OCI-LY1 (cell line): ENCODE results near the gene NPTX1.

Source experiments
- EZH2 ChIP-seq: fragments of 200-600 bp; sonication (generic), shearing (Covaris generic); IDR thresholded peaks from 2 replicates; pipeline ENCODE4 v1.8.0; 2017; ENCODE audit warnings: borderline replicate concordance, mixed run types, mild to moderate bottlenecking, antibody characterized with exemption, low read length, moderate library complexity, mixed read lengths
- TF ChIP-seq, protein P1 (sequence below): fragments of 200-600 bp; sonication (generic), shearing (Covaris generic); IDR thresholded peaks from 2 replicates; pipeline ENCODE4 v1.5.1; 2017; ENCODE audit warnings: mild to moderate bottlenecking, antibody characterized with exemption, low read length, moderate library complexity, mixed read lengths

GRCh38 chr17:80454557-80455335, 21.7 kb downstream of the NPTX1 start:
- TF ChIP-seq, protein P1, sequence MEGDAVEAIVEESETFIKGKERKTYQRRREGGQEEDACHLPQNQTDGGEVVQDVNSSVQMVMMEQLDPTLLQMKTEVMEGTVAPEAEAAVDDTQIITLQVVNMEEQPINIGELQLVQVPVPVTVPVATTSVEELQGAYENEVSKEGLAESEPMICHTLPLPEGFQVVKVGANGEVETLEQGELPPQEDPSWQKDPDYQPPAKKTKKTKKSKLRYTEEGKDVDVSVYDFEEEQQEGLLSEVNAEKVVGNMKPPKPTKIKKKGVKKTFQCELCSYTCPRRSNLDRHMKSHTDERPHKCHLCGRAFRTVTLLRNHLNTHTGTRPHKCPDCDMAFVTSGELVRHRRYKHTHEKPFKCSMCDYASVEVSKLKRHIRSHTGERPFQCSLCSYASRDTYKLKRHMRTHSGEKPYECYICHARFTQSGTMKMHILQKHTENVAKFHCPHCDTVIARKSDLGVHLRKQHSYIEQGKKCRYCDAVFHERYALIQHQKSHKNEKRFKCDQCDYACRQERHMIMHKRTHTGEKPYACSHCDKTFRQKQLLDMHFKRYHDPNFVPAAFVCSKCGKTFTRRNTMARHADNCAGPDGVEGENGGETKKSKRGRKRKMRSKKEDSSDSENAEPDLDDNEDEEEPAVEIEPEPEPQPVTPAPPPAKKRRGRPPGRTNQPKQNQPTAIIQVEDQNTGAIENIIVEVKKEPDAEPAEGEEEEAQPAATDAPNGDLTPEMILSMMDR, result no peak
- TF ChIP-seq EZH2, result no peak
